Trophoblast cell (in vitro differentiated cells and primary cell): ENCODE measurements around the gene ITGA11.

Experiments
- DNase-seq, 2 donors: peaks; one replicate each; pipeline ENCODE4 v3.0.0-alpha.2; 2016
- H2AFZ ChIP-seq: 2 replicates; pipeline ENCODE4 v1.6.1; 2013; ENCODE audit warnings: low read length, moderate library complexity, mild to moderate bottlenecking; ENCODE audit not compliant: insufficient read depth, poor library complexity
- H2AK5ac ChIP-seq: 2 replicates; pipeline ENCODE4 v1.6.1; 2013; ENCODE audit warnings: mild to moderate bottlenecking, low read length
- H2BK120ac ChIP-seq: 2 replicates; pipeline ENCODE4 v1.6.1; 2013; ENCODE audit warnings: low read length, mild to moderate bottlenecking, moderate library complexity; ENCODE audit not compliant: insufficient read depth, poor library complexity
- H2BK12ac ChIP-seq: 2 replicates; pipeline ENCODE4 v1.6.1; 2013; ENCODE audit warnings: mild to moderate bottlenecking, low read length, moderate library complexity
- H2BK5ac ChIP-seq: 2 replicates; pipeline ENCODE4 v1.6.1; 2013; ENCODE audit warnings: low read length, low read depth, moderate library complexity, mild to moderate bottlenecking; ENCODE audit not compliant: poor library complexity
- H3K14ac ChIP-seq: 2 replicates; pipeline ENCODE4 v1.6.1; 2013; ENCODE audit warnings: mild to moderate bottlenecking, low read length
- H3K18ac ChIP-seq: 2 replicates; pipeline ENCODE4 v1.6.1; 2013; ENCODE audit warnings: mild to moderate bottlenecking, low read length
- H3K23ac ChIP-seq: 2 replicates; pipeline ENCODE4 v1.6.1; 2013; ENCODE audit warnings: low read length
- H3K27ac ChIP-seq: 2 replicates; pipeline ENCODE4 v1.5.1; 2013; ENCODE audit warnings: low read depth, mild to moderate bottlenecking, inconsistent platforms, low read length, moderate library complexity
- H3K27me3 ChIP-seq: 2 replicates; pipeline ENCODE4 v1.6.1; 2013; ENCODE audit warnings: inconsistent platforms, mild to moderate bottlenecking, low read length, moderate library complexity; ENCODE audit not compliant: insufficient read depth
- H3K36me3 ChIP-seq, 2 experiments: 1 replicate in 1 of 2; 2 replicates in 1 of 2; pipeline ENCODE4 v1.6.1; 2013; ENCODE audit warnings: low read length in 2 of 2, mild to moderate bottlenecking in 2 of 2, moderate library complexity in 1 of 2; ENCODE audit not compliant: insufficient read depth in 2 of 2, control insufficient read depth in 1 of 2
- H3K4ac ChIP-seq: 2 replicates; pipeline ENCODE4 v1.6.1; 2013; ENCODE audit warnings: low read depth, mild to moderate bottlenecking, low read length, moderate library complexity
- H3K4me1 ChIP-seq, 2 experiments: 1 replicate in 1 of 2; 2 replicates in 1 of 2; pipeline ENCODE4 v1.6.1; 2013; ENCODE audit warnings: low read length in 2 of 2, mild to moderate bottlenecking in 2 of 2, moderate library complexity in 1 of 2; ENCODE audit not compliant: insufficient read depth in 2 of 2, control insufficient read depth in 1 of 2
- H3K4me2 ChIP-seq: 2 replicates; pipeline ENCODE4 v1.6.1; 2013; ENCODE audit warnings: inconsistent platforms, mild to moderate bottlenecking, low read length, moderate library complexity
- H3K4me3 ChIP-seq: 2 replicates; pipeline ENCODE4 v1.5.1; 2013; ENCODE audit warnings: mild to moderate bottlenecking, low read depth, low read length, inconsistent platforms
- H3K79me1 ChIP-seq: one replicate; pipeline ENCODE4 v1.6.1; 2013; ENCODE audit warnings: low read length
- H3K79me2 ChIP-seq: 2 replicates; pipeline ENCODE4 v1.6.1; 2013; ENCODE audit warnings: low read length, mild to moderate bottlenecking; ENCODE audit not compliant: control insufficient read depth, insufficient read depth, poor library complexity
- H3K9ac ChIP-seq: 2 replicates; pipeline ENCODE4 v1.6.1; 2013; ENCODE audit warnings: mild to moderate bottlenecking, low read length
- H3K9me3 ChIP-seq: 2 replicates; pipeline ENCODE4 v1.6.1; 2013; ENCODE audit warnings: low read depth, mild to moderate bottlenecking, control low read depth, inconsistent platforms, low read length; ENCODE audit not compliant: insufficient read depth
- H4K12ac ChIP-seq: 2 replicates; pipeline ENCODE4 v1.6.1; 2013; ENCODE audit warnings: low read depth, mild to moderate bottlenecking, low read length, moderate library complexity
- H4K8ac ChIP-seq: 2 replicates; pipeline ENCODE4 v1.6.1; 2013; ENCODE audit warnings: low read depth, mild to moderate bottlenecking, low read length, moderate library complexity
- H4K91ac ChIP-seq: one replicate; pipeline ENCODE4 v1.6.1; 2013; ENCODE audit warnings: low read depth, mild to moderate bottlenecking, low read length, moderate library complexity
- WGBS: extraction: QIAGEN DNeasy Blood & Tissue Kit; methylation state at CpG from one replicate; pipeline ENCODE4 v1.1.7; 2013; ENCODE audit warnings: missing lambda C conversion rate; ENCODE audit not compliant: insufficient read length, insufficient coverage; ENCODE audit errors: extremely low coverage; 5-methylcytosine and 5-hydroxymethylcytosine counted together

ITGA11 gene

DNA sequence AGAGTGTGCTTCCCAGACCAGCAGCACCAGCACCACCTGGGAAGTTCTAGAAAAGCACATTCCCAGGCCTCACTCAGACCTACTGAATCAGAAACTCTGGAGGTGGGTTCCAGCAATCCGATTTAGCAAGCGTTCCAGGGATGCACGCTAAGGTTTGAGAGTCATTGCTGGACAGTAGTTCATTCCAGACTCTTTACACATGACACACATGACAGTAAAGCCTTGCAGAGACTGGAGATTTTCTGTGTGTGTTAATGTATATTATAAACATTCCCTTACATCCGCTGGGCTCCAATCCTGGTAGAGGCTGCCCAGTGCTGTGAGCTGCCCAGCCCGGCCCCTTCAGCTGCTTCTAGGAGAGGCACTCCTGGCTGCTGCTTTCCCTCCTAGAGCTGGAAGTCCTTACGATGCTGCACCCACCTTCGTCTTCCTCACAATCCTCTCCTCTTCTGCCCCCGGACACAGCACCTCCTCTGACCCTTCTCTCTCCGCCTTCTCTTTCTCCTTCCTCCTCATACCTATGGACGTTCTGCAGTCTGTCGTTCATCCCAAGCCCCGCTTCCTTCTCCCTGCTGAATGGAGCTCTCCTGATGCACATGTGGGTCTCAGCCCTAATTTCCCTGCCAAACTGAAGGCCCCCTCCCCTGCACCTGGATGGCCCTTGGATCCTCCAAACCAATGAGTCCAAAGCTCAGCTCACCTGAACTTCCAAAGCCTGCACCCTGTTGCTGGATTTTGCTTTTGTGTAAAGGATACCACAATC lies 44.4 kb downstream of the ITGA11 start:
- H3K36me3 ChIP-seq: no peaks in the 10 kb centered on the region
- no peak overlapping the region for H3K4ac ChIP-seq
- H3K9me3 ChIP-seq: peaks cover 2% of the 10 kb centered on the region
- H4K91ac ChIP-seq: no peak overlapping the region
- no peak overlapping the region for H3K9ac ChIP-seq
- H4K8ac ChIP-seq: no peak overlapping the region
- H3K27me3 ChIP-seq: no peaks in the 10 kb centered on the region
- no peak overlapping the region for H3K23ac ChIP-seq
- H2AK5ac ChIP-seq: no peak overlapping the region
- WGBS: no CpG with 5 or more reads among the region's 12 CpGs
- no peak overlapping the region for H3K14ac ChIP-seq
- no peak overlapping the region for H2AFZ ChIP-seq
- H3K4me3 ChIP-seq: no peak overlapping the region
- no peak overlapping the region for H3K27ac ChIP-seq
- H2BK120ac ChIP-seq: no peak overlapping the region
- H2BK5ac ChIP-seq: no peak overlapping the region
- no peak overlapping the region for H2BK12ac ChIP-seq
- H3K4me1 ChIP-seq: peaks cover 10 to 14% of the 10 kb centered on the region in 2 experiments
- no peak for DNase-seq
- H3K79me1 ChIP-seq: peaks cover 3% of the 10 kb centered on the region
- no peak overlapping the region for H3K4me2 ChIP-seq
- H4K12ac ChIP-seq: no peak overlapping the region
- H3K18ac ChIP-seq: no peak overlapping the region
- H3K79me2 ChIP-seq: no peaks in the 10 kb centered on the region

DNA sequence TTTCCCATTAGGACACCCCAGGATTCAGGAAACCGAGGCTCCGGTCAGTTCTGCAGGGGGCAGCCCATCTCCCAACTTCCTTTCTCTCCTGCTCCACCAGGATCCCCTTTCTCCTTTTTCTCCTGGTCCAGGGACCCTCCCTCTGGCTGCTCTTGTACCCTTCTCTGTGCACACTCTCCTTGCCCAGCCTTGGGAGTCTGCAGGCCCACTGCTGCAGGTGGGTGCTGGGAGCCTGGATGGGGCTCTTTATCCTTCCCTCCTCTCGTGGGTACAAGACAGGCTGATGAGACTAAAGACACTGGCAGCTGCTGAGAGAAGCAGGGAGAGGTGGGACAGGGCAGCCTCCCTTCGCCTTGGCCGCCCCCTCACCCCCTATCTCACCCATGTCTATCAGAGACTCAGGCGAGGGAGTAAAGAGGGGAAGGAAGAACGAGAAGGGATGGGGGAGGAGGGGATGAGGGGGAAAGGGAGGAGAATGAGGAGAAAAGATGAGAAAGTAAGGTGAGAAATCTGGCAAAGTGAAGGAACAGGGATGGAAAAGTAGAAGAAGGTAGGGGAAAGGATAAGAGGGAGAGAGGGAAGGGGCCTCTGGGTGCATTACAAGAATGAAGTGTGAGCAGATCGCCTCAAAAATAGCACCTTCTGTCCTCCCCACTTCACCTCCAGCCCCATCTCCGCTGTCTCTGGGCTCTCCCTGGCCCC lies 45.2 kb downstream of the ITGA11 start:
- Histone ChIP-seq H3K18ac (no peak overlapping the region), H3K79me1 (peaks cover 3% of the 10 kb centered on the region), H3K36me3 (no peaks in the 10 kb centered on the region), H3K14ac (no peak overlapping the region), H4K12ac (no peak overlapping the region), H2AK5ac (no peak overlapping the region), H3K23ac (no peak overlapping the region), H4K91ac (no peak overlapping the region), H2AFZ (no peak overlapping the region), H2BK12ac (no peak overlapping the region), H3K27ac (no peak overlapping the region), H3K27me3 (no peaks in the 10 kb centered on the region), H3K4me3 (no peak overlapping the region), H3K9ac (no peak overlapping the region), H2BK120ac (no peak overlapping the region), H2BK5ac (no peak overlapping the region), H3K4ac (no peak overlapping the region), H3K4me2 (no peak overlapping the region), H4K8ac (no peak overlapping the region), H3K4me1 (peaks cover 10 to 14% of the 10 kb centered on the region in 2 experiments), H3K9me3 (peaks cover 2% of the 10 kb centered on the region), H3K79me2 (no peaks in the 10 kb centered on the region)
- 100% methylated on average over 2 of the region's 9 CpGs for WGBS
- no peak for DNase-seq

DNA sequence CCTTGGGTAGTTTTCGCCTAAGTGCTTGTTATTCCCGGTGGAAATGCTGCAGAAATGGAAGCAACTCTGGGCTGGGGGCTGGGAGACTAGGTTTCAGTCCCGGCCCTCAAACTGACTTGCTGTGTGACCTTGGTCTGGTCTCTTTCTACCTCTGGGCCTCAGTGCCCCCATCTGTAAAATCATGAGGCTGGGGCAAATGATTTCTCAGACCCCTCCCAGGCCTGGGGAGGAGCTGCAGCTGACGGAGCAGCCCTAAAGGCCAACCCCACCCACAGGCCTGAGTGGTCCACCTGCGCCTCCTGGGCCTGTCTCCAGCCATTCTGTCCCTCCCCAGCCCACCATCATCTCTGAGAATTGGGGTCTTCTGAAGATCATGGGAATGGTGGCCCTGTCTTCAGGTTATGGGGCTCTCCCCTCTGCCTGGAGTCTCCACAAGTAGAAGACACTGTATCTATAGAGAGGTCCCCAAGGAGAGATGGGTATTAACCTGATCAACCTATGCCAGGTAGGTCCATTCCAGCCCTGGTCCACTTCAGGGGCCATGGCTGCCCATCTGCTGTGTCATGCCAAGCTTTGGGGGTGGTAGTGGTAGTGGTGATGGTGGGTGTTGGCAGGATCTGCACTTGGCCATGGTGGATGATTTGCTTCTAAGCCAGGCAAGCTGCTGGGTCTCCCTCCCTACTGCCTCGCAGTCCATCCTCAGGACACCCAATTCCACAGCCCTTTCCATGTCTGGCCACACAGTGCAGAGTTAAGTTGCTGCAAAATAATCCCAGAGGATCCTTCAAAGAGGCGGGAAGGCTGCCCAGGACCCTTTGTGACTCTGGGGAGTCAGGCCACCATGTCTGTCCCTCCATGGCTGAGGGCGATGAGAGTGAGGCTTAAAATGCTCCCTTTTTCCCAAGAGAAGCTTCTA lies 46.0 kb downstream of the ITGA11 start:
- Histone ChIP-seq H2AK5ac (no peak overlapping the region), H3K4me3 (no peak overlapping the region), H3K9ac (no peak overlapping the region), H4K12ac (no peak overlapping the region), H3K9me3 (no peaks in the 10 kb centered on the region), H3K79me1 (peaks cover 3% of the 10 kb centered on the region), H2BK12ac (no peak overlapping the region), H3K14ac (no peak overlapping the region), H4K91ac (no peak overlapping the region), H3K27me3 (no peaks in the 10 kb centered on the region), H3K4me2 (no peak overlapping the region), H3K23ac (no peak overlapping the region), H3K18ac (no peak overlapping the region), H3K4me1 (peaks cover 10 to 12% of the 10 kb centered on the region in 2 experiments), H2BK5ac (no peak overlapping the region), H4K8ac (no peak overlapping the region), H2BK120ac (no peak overlapping the region), H3K27ac (no peak overlapping the region), H3K4ac (no peak overlapping the region), H3K79me2 (no peaks in the 10 kb centered on the region), H3K36me3 (no peaks in the 10 kb centered on the region), H2AFZ (no peak overlapping the region)
- no CpG with 5 or more reads among the region's 8 CpGs for whole genome bisulfite sequencing
- no peak for DNase-seq

DNA sequence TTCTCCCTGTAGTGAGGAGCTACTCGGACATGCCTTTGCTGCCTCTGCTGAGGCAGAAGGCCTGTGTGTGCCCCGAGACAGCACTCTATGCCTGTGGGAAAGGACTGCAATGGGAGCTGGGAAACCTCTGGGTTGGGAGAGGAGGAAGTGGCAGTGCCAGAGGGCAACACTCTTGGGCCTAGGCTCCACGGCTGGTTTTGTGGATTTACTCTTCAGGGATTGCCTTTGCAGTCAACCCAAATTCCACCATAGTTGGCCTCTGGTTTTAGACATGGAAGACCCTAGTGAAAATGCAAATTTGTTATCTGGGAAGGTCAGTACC lies 46.8 kb downstream of the ITGA11 start:
- H3K79me2 ChIP-seq: no peaks in the 10 kb centered on the region
- no peak overlapping the region for H3K4me3 ChIP-seq
- H2BK5ac ChIP-seq: no peak overlapping the region
- H2BK12ac ChIP-seq: no peak overlapping the region
- no peak overlapping the region for H3K4ac ChIP-seq
- no peaks in the 10 kb centered on the region for H3K9me3 ChIP-seq
- peaks cover 3 to 5% of the 10 kb centered on the region in 2 experiments for H3K4me1 ChIP-seq
- DNase-seq: no peak
- H3K36me3 ChIP-seq: no peaks in the 10 kb centered on the region
- H3K14ac ChIP-seq: no peak overlapping the region
- no peak overlapping the region for H2AK5ac ChIP-seq
- H3K27me3 ChIP-seq: no peaks in the 10 kb centered on the region
- no peak overlapping the region for H3K9ac ChIP-seq
- H3K4me2 ChIP-seq: no peak overlapping the region
- no peak overlapping the region for H4K8ac ChIP-seq
- no peak overlapping the region for H4K12ac ChIP-seq
- H4K91ac ChIP-seq: no peak overlapping the region
- no peak overlapping the region for H3K18ac ChIP-seq
- no peak overlapping the region for H3K27ac ChIP-seq
- H3K79me1 ChIP-seq: peaks cover 3% of the 10 kb centered on the region
- no CpG with 5 or more reads among the region's 3 CpGs for WGBS
- H2BK120ac ChIP-seq: no peak overlapping the region
- no peak overlapping the region for H2AFZ ChIP-seq
- no peak overlapping the region for H3K23ac ChIP-seq
